Measurements from ENCODE around the gene EGFL8.

EGFL8 gene

GRCh38 chr6:32164295-32164694 is at the start of gene EGFL8:
Gene EGFL8 (plus strand): TSS chr6:32164595. CDS start chr6:32166166, 1,571 bp downstream.
- H3K4me3 ChIP-seq (ENCODE audit: low read length), result no peak within 1 kb of the TSS
- H3K27me3 ChIP-seq (ENCODE audit: insufficient read depth, low read length), result no peaks in the 10 kb centered on the region
- no peak within 1 kb of the TSS for H2AFZ ChIP-seq (ENCODE audit: low read depth, low read length)
- H3K4me1 ChIP-seq (ENCODE audit: insufficient read depth, low read length), result peaks cover 10% of the 10 kb centered on the region
- peaks cover 43% of the 10 kb centered on the region for H3K36me3 ChIP-seq (ENCODE audit: insufficient read depth, low read length)
- H3K9me3 ChIP-seq (ENCODE audit: low read length), result no peaks in the 10 kb centered on the region

- Histone ChIP-seq H2AFZ (ENCODE audit: low read depth, low read length) (no peak overlapping the region), H3K4me1 (ENCODE audit: insufficient read depth, low read length) (peaks cover 11% of the 10 kb centered on the region), H3K4me3 (ENCODE audit: low read length) (no peak overlapping the region), H3K36me3 (ENCODE audit: insufficient read depth, low read length) (peaks cover 36% of the 10 kb centered on the region), H3K9me3 (ENCODE audit: low read length) (no peaks in the 10 kb centered on the region), H3K27me3 (ENCODE audit: insufficient read depth, low read length) (no peaks in the 10 kb centered on the region)
Observed at GRCh38 chr6:32114796-32115195, 49.6 kb upstream of the EGFL8 start.

GRCh38 chr6:32115623-32116022 is 48.8 kb upstream of the EGFL8 start:
- Histone ChIP-seq H3K36me3 (ENCODE audit: insufficient read depth, low read length) (peaks cover 39% of the 10 kb centered on the region), H3K4me3 (ENCODE audit: low read length) (no peak overlapping the region), H3K9me3 (ENCODE audit: low read length) (no peaks in the 10 kb centered on the region), H3K27me3 (ENCODE audit: insufficient read depth, low read length) (no peaks in the 10 kb centered on the region), H3K4me1 (ENCODE audit: insufficient read depth, low read length) (peaks cover 11% of the 10 kb centered on the region), H2AFZ (ENCODE audit: low read depth, low read length) (no peak overlapping the region)

- H3K4me1 ChIP-seq (ENCODE audit: insufficient read depth, low read length), result peaks cover 11% of the 10 kb centered on the region
- H3K36me3 ChIP-seq (ENCODE audit: insufficient read depth, low read length), result peaks cover 48% of the 10 kb centered on the region
- H3K27me3 ChIP-seq (ENCODE audit: insufficient read depth, low read length), result no peaks in the 10 kb centered on the region
- H3K4me3 ChIP-seq (ENCODE audit: low read length), result no peak overlapping the region
- no peaks in the 10 kb centered on the region for H3K9me3 ChIP-seq (ENCODE audit: low read length)
- no peak overlapping the region for H2AFZ ChIP-seq (ENCODE audit: low read depth, low read length)
Observed at GRCh38 chr6:32116674-32117073, 47.7 kb upstream of the EGFL8 start.

GRCh38 chr6:32117461-32117860 is 46.9 kb upstream of the EGFL8 start:
- Histone ChIP-seq H3K27me3 (ENCODE audit: insufficient read depth, low read length) (no peaks in the 10 kb centered on the region), H3K4me3 (ENCODE audit: low read length) (no peak overlapping the region), H3K36me3 (ENCODE audit: insufficient read depth, low read length) (peaks cover 54% of the 10 kb centered on the region), H3K9me3 (ENCODE audit: low read length) (no peaks in the 10 kb centered on the region), H3K4me1 (ENCODE audit: insufficient read depth, low read length) (peaks cover 8% of the 10 kb centered on the region), H2AFZ (ENCODE audit: low read depth, low read length) (no peak overlapping the region)

- no peak overlapping the region for H2AFZ ChIP-seq (ENCODE audit: low read depth, low read length)
- H3K36me3 ChIP-seq (ENCODE audit: insufficient read depth, low read length), result peaks cover 59% of the 10 kb centered on the region
- H3K4me1 ChIP-seq (ENCODE audit: insufficient read depth, low read length), result peaks cover 5% of the 10 kb centered on the region
- H3K9me3 ChIP-seq (ENCODE audit: low read length), result no peaks in the 10 kb centered on the region
- H3K4me3 ChIP-seq (ENCODE audit: low read length), result no peak overlapping the region
- no peaks in the 10 kb centered on the region for H3K27me3 ChIP-seq (ENCODE audit: insufficient read depth, low read length)
Observed at GRCh38 chr6:32118782-32119628, 45.4 kb upstream of the EGFL8 start.

GRCh38 chr6:32120573-32121059 is 43.8 kb upstream of the EGFL8 start:
- H3K36me3 ChIP-seq (ENCODE audit: insufficient read depth, low read length), result peaks cover 64% of the 10 kb centered on the region
- H3K27me3 ChIP-seq (ENCODE audit: insufficient read depth, low read length), result no peaks in the 10 kb centered on the region
- H3K4me1 ChIP-seq (ENCODE audit: insufficient read depth, low read length), result peaks cover 5% of the 10 kb centered on the region
- H2AFZ ChIP-seq (ENCODE audit: low read depth, low read length), result no peak overlapping the region
- no peaks in the 10 kb centered on the region for H3K9me3 ChIP-seq (ENCODE audit: low read length)
- H3K4me3 ChIP-seq (ENCODE audit: low read length), result no peak overlapping the region

- Histone ChIP-seq H3K36me3 (ENCODE audit: insufficient read depth, low read length) (peaks cover 50% of the 10 kb centered on the region), H3K4me3 (ENCODE audit: low read length) (no peak overlapping the region), H3K9me3 (ENCODE audit: low read length) (no peaks in the 10 kb centered on the region), H2AFZ (ENCODE audit: low read depth, low read length) (no peak overlapping the region), H3K4me1 (ENCODE audit: insufficient read depth, low read length) (peaks cover 17% of the 10 kb centered on the region), H3K27me3 (ENCODE audit: insufficient read depth, low read length) (no peaks in the 10 kb centered on the region)
Observed at GRCh38 chr6:32123681-32124080, 40.7 kb upstream of the EGFL8 start.

GRCh38 chr6:32126880-32127279 is 37.5 kb upstream of the EGFL8 start:
- H2AFZ ChIP-seq (ENCODE audit: low read depth, low read length), result no peak overlapping the region
- peak overlapping the region; percentile 88 for H3K4me3 ChIP-seq (ENCODE audit: low read length)
- no peaks in the 10 kb centered on the region for H3K27me3 ChIP-seq (ENCODE audit: insufficient read depth, low read length)
- H3K36me3 ChIP-seq (ENCODE audit: insufficient read depth, low read length), result peaks cover 29% of the 10 kb centered on the region
- peaks cover 24% of the 10 kb centered on the region for H3K4me1 ChIP-seq (ENCODE audit: insufficient read depth, low read length)
- no peaks in the 10 kb centered on the region for H3K9me3 ChIP-seq (ENCODE audit: low read length)

GRCh38 chr6:32127409-32127716 is 37.0 kb upstream of the EGFL8 start:
- Histone ChIP-seq H3K4me1 (ENCODE audit: insufficient read depth, low read length) (peaks cover 24% of the 10 kb centered on the region), H3K4me3 (ENCODE audit: low read length) (peak overlapping the region; percentile 88), H3K36me3 (ENCODE audit: insufficient read depth, low read length) (peaks cover 25% of the 10 kb centered on the region), H3K9me3 (ENCODE audit: low read length) (no peaks in the 10 kb centered on the region), H3K27me3 (ENCODE audit: insufficient read depth, low read length) (no peaks in the 10 kb centered on the region), H2AFZ (ENCODE audit: low read depth, low read length) (no peak overlapping the region)

GRCh38 chr6:32127717-32128592 is 36.4 kb upstream of the EGFL8 start, which contains the start of gene ATF6B:
Gene ATF6B (minus strand): TSS chr6:32128246. CDS start chr6:32128207, 39 bp downstream.
- Histone ChIP-seq H3K36me3 (ENCODE audit: insufficient read depth, low read length) (peaks cover 25% of the 10 kb centered on the region), H3K9me3 (ENCODE audit: low read length) (no peaks in the 10 kb centered on the region), H3K4me3 (ENCODE audit: low read length) (peak within 1 kb of the TSS; percentile 88)

GRCh38 chr6:32128751-32129296 is 35.6 kb upstream of the EGFL8 start:
- H2AFZ ChIP-seq (ENCODE audit: low read depth, low read length), result no peak overlapping the region
- H3K4me3 ChIP-seq (ENCODE audit: low read length), result peak overlapping the region; percentile 77
- peaks cover 24% of the 10 kb centered on the region for H3K4me1 ChIP-seq (ENCODE audit: insufficient read depth, low read length)

More at GRCh38 chr6:32127717-32128592, 36.4 kb upstream of the EGFL8 start, which contains the start of gene ATF6B:
- Histone ChIP-seq H2AFZ (ENCODE audit: low read depth, low read length) (peak within 1 kb of the TSS; percentile 54), H3K4me1 (ENCODE audit: insufficient read depth, low read length) (peaks cover 24% of the 10 kb centered on the region), H3K27me3 (ENCODE audit: insufficient read depth, low read length) (no peaks in the 10 kb centered on the region)

More at GRCh38 chr6:32128751-32129296, 35.6 kb upstream of the EGFL8 start:
- H3K27me3 ChIP-seq (ENCODE audit: insufficient read depth, low read length), result no peaks in the 10 kb centered on the region
- no peaks in the 10 kb centered on the region for H3K9me3 ChIP-seq (ENCODE audit: low read length)
- H3K36me3 ChIP-seq (ENCODE audit: insufficient read depth, low read length), result peaks cover 21% of the 10 kb centered on the region
